Large intestine (tissue), 3 donors: ENCODE measurements around the gene MAP4K1. TPM values are rescaled to one million over a fixed set of nuclear protein-coding genes. Genes with fewer than 3 reads are reported as not detected.

Source experiments
- DNase-seq, 2 donors: peaks; one replicate each; pipeline versions ENCODE4 v3.0.0 to v3.0.0-alpha.2; 2013
- H3K27ac ChIP-seq: one replicate; pipeline ENCODE4 v1.5.1; 2013; ENCODE audit warnings: low read length
- H3K27me3 ChIP-seq: 2 replicates; pipeline ENCODE4 v1.6.1; 2013; ENCODE audit warnings: low read length; ENCODE audit not compliant: control insufficient read depth, insufficient read depth
- H3K36me3 ChIP-seq: 2 replicates; pipeline ENCODE4 v1.6.1; 2013; ENCODE audit warnings: low read length; ENCODE audit not compliant: control insufficient read depth, insufficient read depth
- H3K4me1 ChIP-seq: one replicate; pipeline ENCODE4 v1.6.1; 2013; ENCODE audit warnings: low read length; ENCODE audit not compliant: control insufficient read depth, insufficient read depth
- H3K4me3 ChIP-seq: one replicate; pipeline ENCODE4 v1.5.1; 2013; ENCODE audit warnings: low read length
- H3K9me3 ChIP-seq: one replicate; pipeline ENCODE4 v1.6.1; 2013; ENCODE audit warnings: mild to moderate bottlenecking, low read depth, low read length, moderate library complexity; ENCODE audit not compliant: control insufficient read depth
- WGBS: methylation state at CpG from one replicate; pipeline ENCODE4 v1.1.5; 2013; ENCODE audit warnings: low lambda C conversion rate; ENCODE audit not compliant: insufficient coverage; 5-methylcytosine and 5-hydroxymethylcytosine counted together
- polyA plus RNA-seq: library from polyadenylated mRNA; unstranded; fragments of 120-200 nt; gene quantifications from one replicate; pipeline ENCODE4 v1.2.1, GENCODE V29; 2013

Gene MAP4K1
- polyA plus RNA-seq, 1 donor: 3.7 TPM

DNA sequence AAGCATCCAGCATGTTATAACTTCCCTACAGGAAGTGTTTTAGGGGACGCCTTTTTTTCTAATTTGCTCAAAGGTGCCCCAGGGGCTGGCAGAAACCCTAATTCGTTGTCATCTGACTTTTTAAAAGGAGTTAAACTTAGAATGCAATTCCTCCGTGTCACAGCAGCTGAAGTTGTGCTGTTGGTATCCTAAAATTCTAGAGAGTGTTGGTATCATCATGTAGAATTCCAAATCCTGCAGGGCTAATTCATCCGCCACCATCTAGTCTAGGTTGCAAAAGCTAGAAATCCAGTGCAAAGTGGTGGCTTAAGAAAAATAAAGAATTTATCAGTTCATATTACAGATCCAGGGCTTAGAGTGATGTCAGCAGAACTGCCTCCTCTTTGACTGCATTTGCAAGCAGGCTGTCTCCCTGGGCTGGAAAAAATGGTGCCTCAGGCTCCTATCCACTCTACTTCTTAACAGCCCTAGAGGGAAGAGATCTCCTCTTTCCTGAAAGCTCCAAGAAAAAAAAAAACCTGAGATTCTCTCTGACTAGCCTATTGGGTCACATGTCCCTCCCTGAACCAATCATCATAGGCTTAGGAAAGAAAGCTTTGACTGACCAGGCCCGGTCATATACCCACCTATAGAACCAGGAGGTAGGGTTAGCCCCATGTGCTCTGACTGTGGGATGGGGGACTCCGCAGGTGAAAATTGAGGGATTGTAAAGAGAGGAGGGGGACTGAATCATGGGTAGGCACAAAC lies 73.0 kb downstream of the MAP4K1 start:
- WGBS: no CpG with 5 or more reads among the region's 6 CpGs
- Histone ChIP-seq H3K4me3 (no peak overlapping the region), H3K27me3 (peaks cover 3% of the 10 kb centered on the region), H3K9me3 (no peaks in the 10 kb centered on the region), H3K27ac (no peak overlapping the region), H3K36me3 (no peaks in the 10 kb centered on the region), H3K4me1 (no peaks in the 10 kb centered on the region)
- DNase-seq: no peak

DNA sequence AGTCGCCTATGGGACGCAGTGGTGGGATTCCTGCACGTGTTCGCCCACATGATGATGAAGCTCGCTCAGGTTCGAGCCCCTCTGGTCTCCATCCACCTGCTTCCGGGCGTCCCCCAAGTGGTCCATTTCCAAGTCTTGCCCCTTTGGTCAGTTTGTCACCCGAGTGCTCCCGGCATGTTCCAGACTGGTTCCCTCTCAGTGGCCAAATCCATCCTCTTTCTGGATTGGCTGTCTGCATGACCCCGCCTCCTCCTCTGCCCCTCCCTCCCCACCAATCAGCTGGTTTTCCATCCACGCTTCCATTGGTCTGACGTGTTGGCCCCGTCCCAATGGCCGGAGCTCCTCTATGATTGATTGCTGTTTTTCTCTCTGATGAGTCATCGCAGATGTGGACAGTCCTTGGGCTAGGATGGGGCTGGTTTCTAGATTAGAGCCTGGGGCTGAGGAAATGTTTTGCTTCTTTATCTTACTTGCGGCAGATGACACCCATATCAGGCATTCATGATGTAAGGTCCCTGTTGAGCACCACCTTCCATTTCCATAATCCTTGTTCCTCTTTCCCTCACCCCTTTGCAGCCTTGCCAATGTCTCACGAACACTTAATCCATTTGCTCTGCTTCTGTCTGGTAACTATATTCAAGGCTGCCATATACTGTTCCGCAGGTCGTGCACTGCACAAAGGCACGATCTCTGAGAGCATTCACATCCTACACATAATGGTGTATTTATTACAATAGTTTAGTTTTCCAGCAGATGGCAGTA lies 73.8 kb downstream of the MAP4K1 start:
- Histone ChIP-seq H3K36me3 (no peaks in the 10 kb centered on the region), H3K27ac (no peak overlapping the region), H3K27me3 (peaks cover 3% of the 10 kb centered on the region), H3K4me3 (no peak overlapping the region), H3K9me3 (no peaks in the 10 kb centered on the region), H3K4me1 (no peaks in the 10 kb centered on the region)
- no CpG with 5 or more reads among the region's 21 CpGs for WGBS
- DNase-seq: peak; percentile 42 to 55

DNA sequence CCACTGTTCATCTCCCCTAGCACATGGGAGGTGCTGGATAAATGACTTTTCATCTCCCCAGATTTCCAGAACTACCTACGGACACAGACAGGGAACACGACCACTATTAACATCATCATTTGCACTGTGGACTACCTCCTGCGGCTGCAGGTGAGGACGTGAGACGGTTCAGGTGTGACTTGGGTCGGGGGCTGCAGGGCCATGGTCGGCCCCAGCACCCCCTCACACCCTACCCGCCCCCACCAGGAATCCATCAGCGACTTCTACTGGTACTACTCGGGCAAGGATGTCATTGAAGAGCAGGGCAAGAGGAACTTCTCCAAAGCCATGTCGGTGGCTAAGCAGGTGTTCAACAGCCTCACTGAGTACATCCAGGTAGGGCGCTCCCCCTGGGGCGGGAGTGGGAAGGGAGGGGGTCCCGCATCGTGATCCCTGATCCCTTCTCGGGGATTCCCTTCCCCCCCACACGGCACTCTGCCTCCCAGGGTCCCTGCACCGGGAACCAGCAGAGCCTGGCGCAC lies 74.4 kb downstream of the MAP4K1 start:
- H3K27me3 ChIP-seq: peaks cover 3% of the 10 kb centered on the region
- no peaks in the 10 kb centered on the region for H3K9me3 ChIP-seq
- H3K4me3 ChIP-seq: no peak overlapping the region
- H3K36me3 ChIP-seq: no peaks in the 10 kb centered on the region
- H3K27ac ChIP-seq: no peak overlapping the region
- WGBS: no CpG with 5 or more reads among the region's 19 CpGs
- H3K4me1 ChIP-seq: no peaks in the 10 kb centered on the region
- no peak for DNase-seq

DNA sequence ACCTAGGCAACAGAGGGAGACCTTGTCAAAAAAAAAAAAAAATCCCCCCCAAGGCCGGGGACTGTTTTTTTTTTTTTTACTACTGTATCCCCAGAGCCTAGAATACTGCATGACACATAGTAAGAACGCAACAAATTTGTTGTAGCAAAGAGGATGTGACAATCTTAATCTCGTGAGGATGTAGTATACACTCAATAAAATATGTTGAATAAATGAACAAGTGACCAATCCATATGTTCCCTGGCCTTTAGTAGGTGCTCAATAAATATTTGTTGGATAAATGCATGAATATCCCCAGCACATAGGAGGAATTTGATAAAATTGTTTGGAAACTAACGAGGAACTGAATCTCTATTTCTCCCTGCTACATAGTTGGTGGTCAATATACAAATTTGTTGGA lies 75.7 kb downstream of the MAP4K1 start:
- H3K36me3 ChIP-seq: no peaks in the 10 kb centered on the region
- WGBS: no CpG with 5 or more reads among the region's 4 CpGs
- no peak for DNase-seq
- H3K27me3 ChIP-seq: peaks cover 3% of the 10 kb centered on the region
- H3K4me3 ChIP-seq: no peak overlapping the region
- H3K9me3 ChIP-seq: no peaks in the 10 kb centered on the region
- H3K4me1 ChIP-seq: no peaks in the 10 kb centered on the region
- H3K27ac ChIP-seq: no peak overlapping the region

DNA sequence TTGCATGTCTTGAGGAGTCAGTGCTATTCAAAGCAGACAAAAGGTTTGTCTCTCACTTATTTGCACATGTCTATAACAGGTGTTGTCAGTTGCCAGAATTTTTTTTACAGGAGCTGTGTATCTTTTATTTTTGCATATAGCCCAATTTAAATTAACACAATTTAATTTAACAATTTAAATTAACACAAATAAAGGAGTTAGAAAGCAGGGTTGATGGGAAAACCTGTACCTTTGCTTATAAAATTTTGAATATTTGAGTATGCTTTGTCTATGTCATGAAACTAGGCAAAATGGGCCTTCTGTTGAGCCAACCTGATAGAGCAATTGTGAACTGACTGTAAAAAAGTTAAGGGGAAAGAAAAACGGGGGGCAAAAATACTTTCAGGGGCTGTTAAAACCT lies 78.0 kb downstream of the MAP4K1 start:
- Histone ChIP-seq H3K27me3 (peaks cover 3% of the 10 kb centered on the region), H3K27ac (no peak overlapping the region), H3K9me3 (peaks cover under 1% of the 10 kb centered on the region), H3K4me1 (no peaks in the 10 kb centered on the region), H3K36me3 (no peaks in the 10 kb centered on the region), H3K4me3 (no peak overlapping the region)
- no peak for DNase-seq
- WGBS: no CpG with 5 or more reads among the region's 1 CpG

DNA sequence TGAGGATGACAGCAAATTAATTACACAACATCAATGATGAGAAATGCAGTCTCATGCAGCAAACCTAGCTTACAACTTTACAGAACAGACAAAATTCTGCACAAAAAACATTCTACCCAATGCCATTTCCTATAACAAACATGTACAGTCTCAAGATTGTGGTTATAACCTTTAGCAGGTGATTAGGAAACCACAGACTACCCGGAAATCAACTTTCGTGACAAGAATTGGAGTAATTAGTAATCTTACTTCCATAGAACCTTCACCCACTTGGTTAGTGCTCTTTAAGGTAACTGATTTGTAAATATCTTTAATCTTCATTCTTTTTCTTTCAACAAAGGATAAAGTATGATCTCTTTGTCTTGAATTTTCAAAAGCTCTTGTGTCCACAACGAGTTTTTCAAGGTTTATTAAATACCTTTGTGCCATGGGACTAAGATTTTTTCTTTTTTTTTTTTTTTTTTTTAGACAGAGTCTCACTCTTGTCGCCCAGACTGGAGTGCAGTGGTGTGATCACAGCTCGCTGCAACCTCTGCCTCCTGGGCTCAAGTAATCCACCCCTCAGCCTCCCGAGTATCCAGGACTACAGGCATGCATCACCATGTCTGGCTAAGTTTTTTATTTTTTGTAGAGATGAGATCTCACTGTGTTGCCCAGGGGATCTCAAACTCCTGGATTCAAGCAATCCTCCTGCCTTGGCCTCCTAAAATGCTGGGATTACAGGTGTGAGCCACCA lies 78.8 kb downstream of the MAP4K1 start:
- DNase-seq: no peak
- WGBS: 38% methylated on average over 1 of the region's 6 CpGs

DNA sequence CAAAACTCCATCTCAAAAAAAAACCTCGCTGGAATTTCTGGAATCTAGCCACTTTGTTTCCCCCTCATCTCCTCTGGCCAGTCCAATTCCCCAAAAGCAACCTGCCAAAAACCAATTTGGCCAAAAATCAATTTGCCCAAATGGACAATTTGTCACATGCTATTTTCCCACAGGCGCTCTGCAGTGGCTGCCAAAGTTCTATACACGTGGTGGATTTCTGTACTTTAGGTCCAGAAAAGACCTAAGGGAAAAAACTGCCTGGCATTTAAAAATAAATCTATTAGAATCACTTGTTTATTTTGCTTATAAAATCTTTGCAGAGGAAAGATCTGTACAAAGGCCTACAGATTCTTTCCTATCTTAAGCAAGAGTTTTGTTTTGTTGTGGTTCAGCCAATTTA lies 79.4 kb downstream of the MAP4K1 start:
- Histone ChIP-seq H3K4me1 (no peaks in the 10 kb centered on the region), H3K27ac (no peak overlapping the region), H3K9me3 (peaks cover 3% of the 10 kb centered on the region), H3K4me3 (no peak overlapping the region), H3K36me3 (no peaks in the 10 kb centered on the region), H3K27me3 (no peaks in the 10 kb centered on the region)
- 57% methylated on average over 1 of the region's 3 CpGs for WGBS
- no peak for DNase-seq

More for the DNA sequence above, 78.8 kb downstream of the MAP4K1 start:
- peaks cover 3% of the 10 kb centered on the region for H3K9me3 ChIP-seq
- H3K36me3 ChIP-seq: no peaks in the 10 kb centered on the region
- H3K4me1 ChIP-seq: no peaks in the 10 kb centered on the region
- no peak overlapping the region for H3K4me3 ChIP-seq
- peaks cover 3% of the 10 kb centered on the region for H3K27me3 ChIP-seq
- H3K27ac ChIP-seq: no peak overlapping the region

Other genes with a start within 250 kb of the MAP4K1 start
- 138 TPM for gene PSMD8, start 243.4 kb downstream of the MAP4K1 start, polyA plus RNA-seq
- 4.4 TPM for gene GGN, start 229.9 kb downstream of the MAP4K1 start, polyA plus RNA-seq
- 3.9 TPM for gene SPRED3, start 229.3 kb downstream of the MAP4K1 start, polyA plus RNA-seq
- 26.9 TPM for gene FAM98C, start 214.9 kb downstream of the MAP4K1 start, polyA plus RNA-seq
- gene RASGRP4, start 191.7 kb downstream of the MAP4K1 start, polyA plus RNA-seq: 1.5 TPM
- gene RYR1, start 184.3 kb downstream of the MAP4K1 start, polyA plus RNA-seq: 2.9 TPM
- 290 TPM for gene EIF3K, start 1.2 kb upstream of the MAP4K1 start, polyA plus RNA-seq
- gene ACTN4, start 29.7 kb upstream of the MAP4K1 start, polyA plus RNA-seq: 747 TPM
- gene CAPN12, start 126.5 kb upstream of the MAP4K1 start, polyA plus RNA-seq: 45.0 TPM
- gene LGALS7, start 155.6 kb upstream of the MAP4K1 start, polyA plus RNA-seq: 5.6 TPM
- gene LGALS7B, start 171.2 kb upstream of the MAP4K1 start, polyA plus RNA-seq: 3.6 TPM
- 680 TPM for gene LGALS4, start 195.0 kb upstream of the MAP4K1 start, polyA plus RNA-seq
- gene ECH1, start 213.8 kb upstream of the MAP4K1 start, polyA plus RNA-seq: 289 TPM
- gene HNRNPL, start 232.0 kb upstream of the MAP4K1 start, polyA plus RNA-seq: 271 TPM